ENCODE results near the gene C3orf20. TPM values are rescaled to one million over a fixed set of nuclear protein-coding genes. Genes with fewer than 3 reads are reported as not detected.

Gene C3orf20
- not detected in 2 replicates for total RNA-seq (2014; rRNA removed)
- not detected for polyA plus RNA-seq (2012)

- DNase-seq (ENCODE audit: low read depth) = no peak
Observed at GRCh38 chr3:14674841-14675240, at the start of gene C3orf20. Gene C3orf20, plus strand, starts transcription at chr3:14675141. Its CDS starts 7,573 bp downstream, at chr3:14682714.

- DNase-seq (ENCODE audit: low read depth) = no peak
Observed at GRCh38 chr3:14625443-14625842, 49.5 kb upstream of the C3orf20 start.

- DNase-seq (ENCODE audit: low read depth) = no peak
Observed at GRCh38 chr3:14627815-14628214, 47.1 kb upstream of the C3orf20 start.

- DNase-seq (ENCODE audit: low read depth) = no peak
Observed at GRCh38 chr3:14628406-14628805, 46.5 kb upstream of the C3orf20 start.

GRCh38 chr3:14630404-14631100 is 44.4 kb upstream of the C3orf20 start:
- DNase-seq (ENCODE audit: low read depth) = no peak

- no peak for DNase-seq (ENCODE audit: low read depth)
Observed at GRCh38 chr3:14631101-14631497, 43.8 kb upstream of the C3orf20 start.

GRCh38 chr3:14631687-14632441 is 43.1 kb upstream of the C3orf20 start:
- DNase-seq (ENCODE audit: low read depth) = no peak

- no peak for DNase-seq (ENCODE audit: low read depth)
Observed at GRCh38 chr3:14632442-14632930, 42.5 kb upstream of the C3orf20 start.

GRCh38 chr3:14633417-14633816 is 41.5 kb upstream of the C3orf20 start:
- no peak for DNase-seq (ENCODE audit: low read depth)

- DNase-seq (ENCODE audit: low read depth) = peak; percentile 41
Observed at GRCh38 chr3:14633819-14634424, 41.0 kb upstream of the C3orf20 start.

GRCh38 chr3:14634763-14635400 is 40.1 kb upstream of the C3orf20 start:
- no peak for DNase-seq (ENCODE audit: low read depth)

GRCh38 chr3:14636496-14637087 is 38.3 kb upstream of the C3orf20 start:
- no peak for DNase-seq (ENCODE audit: low read depth)

- no peak for DNase-seq (ENCODE audit: low read depth)
Observed at GRCh38 chr3:14640157-14640562, 34.8 kb upstream of the C3orf20 start.

- DNase-seq (ENCODE audit: low read depth) = no peak
Observed at GRCh38 chr3:14640734-14641133, 34.2 kb upstream of the C3orf20 start.

GRCh38 chr3:14641346-14641745 is 33.6 kb upstream of the C3orf20 start:
- no peak for DNase-seq (ENCODE audit: low read depth)

GRCh38 chr3:14645453-14645852 is 29.5 kb upstream of the C3orf20 start:
- no peak for DNase-seq (ENCODE audit: low read depth)

GRCh38 chr3:14646131-14646573 is 28.8 kb upstream of the C3orf20 start:
- no peak for DNase-seq (ENCODE audit: low read depth)

- DNase-seq (ENCODE audit: low read depth) = no peak
Observed at GRCh38 chr3:14646589-14647413, 28.1 kb upstream of the C3orf20 start.

GRCh38 chr3:14647976-14648955 is 26.7 kb upstream of the C3orf20 start:
- no peak for DNase-seq (ENCODE audit: low read depth)
